Measurements from ENCODE around the gene SDSL. TPM values are rescaled to one million over a fixed set of nuclear protein-coding genes. Genes with fewer than 3 reads are reported as not detected.

SDSL gene
- polyA plus RNA-seq: 1 to 10 TPM; 4.9 to 9.9 (median 8.0) TPM

GRCh38 chr12:113422030-113422885 lies at the start of gene SDSL:
Gene SDSL (plus strand): TSS chr12:113422380. CDS start chr12:113427983, 5,603 bp downstream.
- 3 to 8% (median 5%) methylated on average over 13 of the region's 13 CpGs for WGBS, 3 donors
- no peak within 1 kb of the TSS for H3K27ac ChIP-seq (ENCODE audit: low read depth, low read length)

DNA sequence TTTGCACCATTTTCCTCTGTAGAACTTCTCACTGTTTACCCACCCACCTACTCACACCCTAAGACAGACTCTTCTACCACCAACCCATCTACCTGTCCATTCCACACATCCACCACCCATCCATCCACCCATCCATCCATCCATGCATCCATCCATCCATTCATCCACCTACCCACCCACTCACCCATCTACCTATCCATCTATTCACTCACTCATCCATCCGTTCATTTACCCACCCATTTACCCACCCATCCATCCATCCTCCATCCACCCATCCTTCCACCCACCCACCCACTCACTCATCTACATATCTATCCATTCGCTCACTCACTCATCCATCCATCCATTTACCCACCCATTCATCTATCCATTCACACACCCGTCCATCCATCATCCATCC lies 48.7 kb upstream of the SDSL start:
- 93 to 97% (median 94%) methylated on average over 3 of the region's 3 CpGs for WGBS, 3 donors
- no peak overlapping the region for H3K27ac ChIP-seq (ENCODE audit: low read depth, low read length)

GRCh38 chr12:113373969-113374368 lies 48.2 kb upstream of the SDSL start:
- H3K27ac ChIP-seq (ENCODE audit: low read depth, low read length): no peak overlapping the region
- 86 to 92% (median 89%) methylated on average over 3 of the region's 3 CpGs for WGBS, 3 donors

DNA sequence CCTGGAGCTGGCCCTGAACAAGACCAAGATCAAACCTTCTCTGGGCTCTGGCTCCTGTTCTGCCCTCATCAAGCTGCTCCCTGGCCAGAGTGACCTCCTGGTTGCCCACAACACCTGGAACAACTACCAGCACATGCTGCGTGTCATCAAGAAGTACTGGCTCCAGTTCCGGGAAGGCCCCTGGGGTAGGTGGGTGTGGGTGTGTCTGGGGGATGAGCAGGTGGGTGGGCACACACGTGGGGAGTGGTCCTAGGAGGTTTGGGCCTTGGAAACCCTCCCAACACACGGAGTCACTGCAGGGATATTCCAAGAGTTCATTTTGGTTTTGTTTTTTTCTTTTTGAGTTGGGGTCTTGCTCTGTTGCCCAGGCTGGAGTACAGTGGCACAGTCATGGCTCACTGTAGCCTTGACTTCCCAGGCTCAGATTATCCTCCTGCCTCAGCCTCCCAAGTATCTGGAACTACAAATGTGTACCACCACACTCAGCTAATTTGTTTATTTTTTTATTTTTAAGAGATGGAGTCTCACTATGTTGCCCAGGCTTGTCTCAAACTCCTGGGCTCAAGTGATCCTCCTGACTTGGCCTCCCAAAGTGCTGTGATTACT lies 47.3 kb upstream of the SDSL start:
- WGBS, 3 donors: 91 to 94% (median 91%) methylated on average over 4 of the region's 4 CpGs
- H3K27ac ChIP-seq (ENCODE audit: low read depth, low read length): no peak overlapping the region

DNA sequence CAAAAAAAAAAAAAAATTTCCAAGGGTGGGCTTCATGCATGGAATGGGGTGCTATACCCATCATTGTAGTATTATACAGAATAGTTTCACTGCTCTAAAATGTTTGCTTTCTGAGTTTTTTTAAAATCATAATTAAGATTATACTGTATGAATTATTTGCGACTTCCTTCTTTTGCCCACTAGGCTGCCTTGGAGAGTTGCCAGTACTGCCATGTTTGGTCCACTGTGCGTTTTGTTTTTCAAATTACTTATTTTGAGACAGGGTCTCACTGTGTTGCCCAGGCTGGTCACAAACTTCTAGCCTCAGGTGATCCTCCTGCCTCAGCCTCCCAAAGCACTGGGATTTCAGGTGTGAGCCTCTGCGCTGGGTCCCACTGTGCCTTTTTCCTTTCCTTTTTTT lies 43.9 kb upstream of the SDSL start:
- 81 to 87% (median 83%) methylated on average over 3 of the region's 3 CpGs for WGBS, 3 donors
- H3K27ac ChIP-seq (ENCODE audit: low read depth, low read length): no peak overlapping the region

GRCh38 chr12:113381220-113381619 lies 41.0 kb upstream of the SDSL start:
- WGBS, 3 donors: 77 to 81% (median 79%) methylated on average over 10 to 11 of the region's 11 CpGs
- no peak overlapping the region for H3K27ac ChIP-seq (ENCODE audit: low read depth, low read length)

DNA sequence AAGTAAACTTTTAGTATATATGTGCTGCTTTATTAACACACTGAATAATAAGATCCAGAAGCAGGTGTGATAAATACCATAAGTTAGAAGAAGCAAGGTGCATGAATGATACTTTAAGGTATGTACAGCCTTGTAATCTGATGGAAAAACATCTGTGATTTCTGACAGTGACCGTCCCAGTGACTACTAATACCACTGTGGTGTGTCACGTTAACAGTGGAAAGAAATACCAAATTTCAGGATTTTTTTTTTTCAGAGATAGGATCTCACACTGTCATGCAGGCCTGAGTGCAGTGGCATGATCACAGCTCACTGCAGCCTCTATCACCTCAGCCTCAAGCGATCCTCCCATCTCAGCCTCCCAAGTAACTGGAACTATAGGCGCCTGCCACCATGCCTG lies 40.0 kb upstream of the SDSL start:
- WGBS, 3 donors: 95 to 99% (median 96%) methylated on average over 4 of the region's 4 CpGs
- H3K27ac ChIP-seq (ENCODE audit: low read depth, low read length): no peak overlapping the region

- WGBS, 3 donors: 86 to 89% (median 86%) methylated on average over 14 of the region's 14 CpGs
- no peak overlapping the region for H3K27ac ChIP-seq (ENCODE audit: low read depth, low read length)
Observed at GRCh38 chr12:113384778-113385177, 37.4 kb upstream of the SDSL start.

GRCh38 chr12:113385282-113385882 lies 36.8 kb upstream of the SDSL start:
- H3K27ac ChIP-seq (ENCODE audit: low read depth, low read length): no peak overlapping the region
- WGBS, 3 donors: 96 to 97% (median 96%) methylated on average over 6 of the region's 6 CpGs

GRCh38 chr12:113386866-113387566 lies 35.2 kb upstream of the SDSL start:
- H3K27ac ChIP-seq (ENCODE audit: low read depth, low read length): no peak overlapping the region
- WGBS, 3 donors: 95 to 97% (median 96%) methylated on average over 12 of the region's 12 CpGs

DNA sequence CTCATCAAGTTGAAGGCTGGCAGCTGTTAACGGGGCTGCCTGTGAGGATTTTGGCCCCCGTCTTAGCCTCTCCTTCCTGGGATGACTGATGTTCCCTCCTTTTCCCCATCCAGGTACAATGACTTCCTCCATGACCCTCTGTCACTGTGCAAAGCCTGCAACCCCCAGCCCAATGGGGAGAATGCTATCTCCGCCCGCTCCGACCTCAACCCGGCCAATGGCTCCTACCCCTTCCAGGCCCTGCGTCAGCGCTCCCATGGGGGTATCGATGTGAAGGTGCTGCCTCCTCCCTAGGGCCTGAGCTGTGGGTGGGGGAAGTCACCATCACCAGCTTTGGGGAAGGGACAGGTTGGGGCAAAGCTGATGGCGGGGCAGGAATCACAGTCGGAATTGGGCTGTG lies 34.5 kb upstream of the SDSL start:
- no peak overlapping the region for H3K27ac ChIP-seq (ENCODE audit: low read depth, low read length)
- 92 to 97% (median 96%) methylated on average over 11 of the region's 11 CpGs for whole genome bisulfite sequencing, 3 donors

GRCh38 chr12:113388351-113388750 lies 33.8 kb upstream of the SDSL start:
- WGBS, 3 donors: 90 to 94% (median 92%) methylated on average over 14 of the region's 14 CpGs
- no peak overlapping the region for H3K27ac ChIP-seq (ENCODE audit: low read depth, low read length)

DNA sequence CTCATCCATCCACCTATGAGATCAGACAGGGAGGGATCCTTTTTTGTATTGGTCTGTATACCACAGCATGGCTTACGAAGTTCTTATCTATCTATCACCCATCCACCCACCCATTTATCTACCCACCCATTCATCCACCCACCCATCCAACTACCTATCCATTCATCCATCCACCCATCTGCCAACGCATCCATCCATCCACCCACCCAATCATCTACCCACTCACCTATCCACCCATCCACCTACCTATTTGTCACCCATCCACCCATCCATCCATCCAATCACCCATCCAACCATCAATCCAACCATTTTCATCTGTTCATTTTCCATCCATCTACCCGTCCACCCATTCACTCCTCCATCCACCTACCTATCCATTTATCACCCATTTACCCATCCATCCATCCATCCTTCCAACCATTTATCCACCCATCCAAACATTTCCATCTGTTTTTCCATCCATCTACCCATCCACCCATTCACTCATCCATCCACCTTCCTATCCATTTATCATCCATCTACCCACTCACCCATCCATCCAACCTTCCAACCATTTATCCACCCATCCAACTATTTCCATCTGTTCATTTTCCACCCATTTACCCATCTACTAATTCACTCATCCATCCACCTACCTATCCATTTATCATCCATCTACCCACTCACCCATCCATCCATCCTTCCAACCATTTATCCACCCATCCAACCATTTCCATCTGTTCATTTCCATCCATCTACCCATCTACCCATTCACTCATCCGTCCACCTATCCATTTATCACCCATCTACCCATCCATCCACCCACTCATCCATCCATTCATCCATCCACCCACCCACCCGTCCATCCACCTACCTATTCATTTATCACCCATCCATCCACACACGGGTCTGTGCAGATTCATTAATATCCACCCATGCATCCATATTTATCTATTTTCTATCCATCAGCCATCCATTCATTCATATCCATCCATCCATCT lies 31.8 kb upstream of the SDSL start:
- 95 to 96% (median 96%) methylated on average over 6 of the region's 6 CpGs for WGBS, 3 donors

DNA sequence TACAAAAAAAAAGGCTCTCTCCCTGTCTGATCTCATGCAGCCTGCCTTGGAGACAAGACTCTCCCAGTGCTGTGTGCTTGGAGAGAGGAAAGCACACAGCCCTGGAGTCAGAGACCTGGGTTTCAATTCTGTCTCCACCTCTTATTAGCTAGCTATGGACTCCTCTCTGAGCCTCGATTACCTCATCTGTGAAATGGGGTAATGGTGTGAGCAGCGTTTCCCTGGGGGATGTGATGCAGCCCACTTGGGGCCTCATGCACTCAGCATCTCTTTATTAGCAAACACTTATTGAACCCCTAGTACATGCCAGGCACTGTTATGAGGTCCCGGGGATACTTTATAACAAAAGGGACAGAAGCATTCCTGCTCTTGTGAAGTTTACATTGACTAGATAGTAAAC lies 31.0 kb upstream of the SDSL start:
- WGBS, 3 donors: 94 to 96% (median 94%) methylated on average over 3 of the region's 3 CpGs
- H3K27ac ChIP-seq (ENCODE audit: low read depth, low read length): no peak overlapping the region

More for the DNA sequence above, 31.8 kb upstream of the SDSL start:
- H3K27ac ChIP-seq (ENCODE audit: low read depth, low read length): no peak overlapping the region

DNA sequence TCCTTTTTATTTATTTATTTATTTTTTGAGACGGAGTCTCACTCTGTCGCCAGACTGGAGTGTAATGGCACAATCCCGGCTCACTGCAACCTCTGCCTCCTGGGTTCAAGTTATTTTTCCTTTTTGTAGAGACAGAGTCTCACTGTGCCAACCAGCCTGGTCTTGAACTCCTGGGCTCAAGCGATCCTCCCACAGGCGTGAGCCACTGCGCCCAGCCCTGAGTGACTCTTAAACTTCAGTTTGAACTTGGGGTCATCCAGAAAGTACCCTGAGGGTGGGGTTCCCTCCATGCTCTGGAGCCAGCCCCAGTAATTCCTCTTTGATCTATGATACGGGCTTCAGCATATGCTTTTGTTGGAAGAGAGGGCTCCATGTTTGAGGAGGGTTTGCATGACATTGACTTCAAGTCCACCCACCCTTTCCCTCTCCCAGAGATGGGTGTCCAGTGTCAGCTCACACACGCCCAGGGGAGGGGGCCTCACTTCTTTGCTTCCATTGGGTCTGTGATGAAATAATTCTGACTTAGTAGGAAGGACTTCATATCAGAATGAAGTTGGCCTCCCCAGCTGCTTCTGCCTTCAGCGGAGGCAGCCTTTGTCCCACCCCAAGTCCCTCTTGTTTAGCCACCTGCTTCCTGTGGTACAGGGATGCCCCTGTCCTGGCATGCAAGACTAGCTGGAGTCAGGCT lies 30.4 kb upstream of the SDSL start:
- WGBS, 3 donors: 90 to 95% (median 90%) methylated on average over 9 of the region's 9 CpGs
- no peak overlapping the region for H3K27ac ChIP-seq (ENCODE audit: low read depth, low read length)

GRCh38 chr12:113392520-113392919 lies 29.7 kb upstream of the SDSL start:
- 70 to 94% (median 80%) methylated on average over 7 of the region's 7 CpGs for WGBS, 3 donors
- no peak overlapping the region for H3K27ac ChIP-seq (ENCODE audit: low read depth, low read length)

- no peak overlapping the region for H3K27ac ChIP-seq (ENCODE audit: low read depth, low read length)
- WGBS, 3 donors: 73 to 77% (median 75%) methylated on average over 17 of the region's 17 CpGs
Observed at GRCh38 chr12:113392988-113393579, 29.1 kb upstream of the SDSL start.

Data from adipose tissue (tissue), 3 donors.